GM18858 (cell line): ENCODE data around the gene GIPC1.
"Not testable (repeated sequence)": the region's sequence is repeated elsewhere in the genome, so short reads cannot be mapped to it uniquely, and the experiment has no call there.

Experiments used
- ATAC-seq: cut with Tn5 transposase; IDR thresholded peaks from one replicate; pipeline ENCODE4 v1.9.1; 2021; ENCODE audit not compliant: unreplicated experiment

GIPC1 gene, protein sequence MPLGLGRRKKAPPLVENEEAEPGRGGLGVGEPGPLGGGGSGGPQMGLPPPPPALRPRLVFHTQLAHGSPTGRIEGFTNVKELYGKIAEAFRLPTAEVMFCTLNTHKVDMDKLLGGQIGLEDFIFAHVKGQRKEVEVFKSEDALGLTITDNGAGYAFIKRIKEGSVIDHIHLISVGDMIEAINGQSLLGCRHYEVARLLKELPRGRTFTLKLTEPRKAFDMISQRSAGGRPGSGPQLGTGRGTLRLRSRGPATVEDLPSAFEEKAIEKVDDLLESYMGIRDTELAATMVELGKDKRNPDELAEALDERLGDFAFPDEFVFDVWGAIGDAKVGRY

DNA sequence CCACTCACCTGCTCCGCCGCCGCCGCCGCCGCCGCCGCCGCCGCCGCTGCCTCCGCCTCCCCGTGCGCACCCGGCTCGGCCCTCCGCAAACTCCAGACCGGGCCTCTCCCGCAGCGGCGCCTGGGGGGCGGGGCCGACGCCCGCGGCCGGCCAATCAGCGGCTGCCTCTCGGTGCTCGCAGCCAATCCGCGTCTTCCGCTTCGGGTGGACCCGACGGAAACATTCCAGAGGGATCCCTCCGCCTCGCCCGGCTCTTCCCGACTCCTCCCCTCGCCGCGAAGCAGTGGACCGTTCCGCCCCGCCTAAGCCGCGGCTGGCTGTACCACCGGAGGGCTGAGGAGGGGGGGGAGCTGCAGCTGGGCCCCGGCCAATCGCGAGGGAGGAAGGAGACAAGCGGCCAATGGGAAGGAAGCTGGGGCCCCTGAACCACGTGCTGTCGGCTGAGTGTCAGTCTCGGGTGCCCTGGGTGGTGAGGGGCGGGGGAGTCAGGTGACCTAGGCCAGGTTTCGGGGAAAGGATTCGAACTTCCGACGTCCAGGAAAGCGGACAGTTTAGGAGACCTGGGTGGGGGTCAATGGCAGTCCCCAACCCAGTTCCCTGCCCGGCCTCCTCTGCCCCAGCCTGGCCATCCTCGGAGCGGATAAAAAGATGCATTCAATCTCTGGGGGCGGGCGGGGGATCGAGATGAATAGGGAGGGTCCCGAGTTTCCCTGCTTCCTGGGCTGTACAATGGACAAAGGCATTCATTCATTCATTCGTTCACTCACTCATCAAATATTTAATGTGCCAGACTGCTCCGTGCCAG, at the start of gene GIPC1:
Gene GIPC1, minus strand, starts transcription at position 99 of the 805 bp plus-strand sequence. CDS start 13,151 bp downstream, outside the sequence.
- ATAC-seq: no peak

DNA sequence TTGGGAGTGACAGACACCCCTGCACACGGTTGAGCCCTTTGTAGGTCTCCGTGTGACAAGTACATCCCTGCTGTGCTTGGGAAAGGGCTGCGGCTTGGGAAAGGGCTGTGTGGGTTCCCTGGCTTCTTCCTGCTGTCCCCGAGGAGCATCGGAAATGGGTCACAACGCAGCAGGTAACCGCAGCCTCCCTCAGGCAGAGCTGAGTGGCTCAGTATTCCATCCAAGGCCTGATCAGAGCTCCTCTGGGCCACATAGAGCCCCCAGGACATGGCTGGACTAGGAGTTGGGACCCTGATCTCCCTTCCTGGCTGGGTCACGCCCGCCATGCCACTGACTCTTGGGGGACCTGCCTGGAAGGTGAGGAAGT, 49.8 kb upstream of the GIPC1 start:
- ATAC-seq: no peak

DNA sequence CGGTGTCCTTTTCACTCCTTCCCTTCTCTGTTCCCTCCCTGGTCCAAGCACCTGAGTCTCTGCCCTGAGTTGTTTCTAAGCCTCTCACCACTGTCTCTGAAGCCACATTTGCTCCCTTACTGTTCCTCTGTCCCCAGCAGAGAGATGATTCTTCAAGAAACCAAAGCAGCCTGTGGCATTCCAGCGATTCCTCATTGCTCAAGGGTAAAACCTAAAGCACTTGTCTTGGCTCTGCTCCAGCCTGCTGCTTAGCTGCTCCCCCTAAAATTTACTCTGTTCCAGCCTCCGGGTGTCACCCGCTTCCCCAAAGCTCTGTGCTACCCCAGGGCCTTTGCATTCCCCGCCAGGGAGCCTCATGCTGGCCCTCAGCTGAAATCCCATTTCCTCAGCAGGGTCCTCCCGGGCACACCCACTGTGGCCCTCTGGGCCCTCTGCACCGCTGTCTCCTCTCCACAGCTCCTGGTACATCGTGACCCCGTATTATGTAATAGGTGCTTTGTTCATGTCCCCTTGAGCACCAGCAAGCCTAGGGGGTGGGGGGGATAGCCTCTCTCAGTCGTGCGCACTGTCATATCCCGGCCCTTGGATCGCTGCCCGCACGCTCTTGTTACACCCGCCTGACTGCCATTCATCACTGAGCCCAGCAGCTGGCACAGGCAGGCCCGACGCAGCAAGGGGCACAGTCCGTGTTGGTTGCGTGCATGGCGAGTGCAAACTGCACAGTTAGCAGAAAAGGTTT, 49.2 kb upstream of the GIPC1 start:
- no peak for ATAC-seq

DNA sequence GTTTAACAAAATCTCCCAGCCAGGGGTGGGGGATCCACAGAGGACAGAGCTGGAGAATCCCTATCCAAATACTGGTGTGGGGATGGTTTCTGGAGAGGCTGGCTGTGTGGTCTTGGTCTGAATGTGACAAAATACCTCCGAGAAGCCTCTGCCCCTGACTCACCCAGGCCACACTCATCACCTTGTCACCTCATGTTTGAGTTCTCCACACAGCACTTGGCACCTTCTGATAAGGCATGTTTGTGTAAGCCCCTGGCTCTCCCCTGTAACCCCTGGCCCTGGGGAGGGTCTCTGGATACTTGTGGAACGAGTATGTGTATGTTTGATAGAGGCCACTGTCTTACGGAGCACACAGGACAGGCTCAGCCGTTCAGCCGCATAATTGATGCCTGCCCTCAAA, 48.1 kb upstream of the GIPC1 start:
- no peak for ATAC-seq

DNA sequence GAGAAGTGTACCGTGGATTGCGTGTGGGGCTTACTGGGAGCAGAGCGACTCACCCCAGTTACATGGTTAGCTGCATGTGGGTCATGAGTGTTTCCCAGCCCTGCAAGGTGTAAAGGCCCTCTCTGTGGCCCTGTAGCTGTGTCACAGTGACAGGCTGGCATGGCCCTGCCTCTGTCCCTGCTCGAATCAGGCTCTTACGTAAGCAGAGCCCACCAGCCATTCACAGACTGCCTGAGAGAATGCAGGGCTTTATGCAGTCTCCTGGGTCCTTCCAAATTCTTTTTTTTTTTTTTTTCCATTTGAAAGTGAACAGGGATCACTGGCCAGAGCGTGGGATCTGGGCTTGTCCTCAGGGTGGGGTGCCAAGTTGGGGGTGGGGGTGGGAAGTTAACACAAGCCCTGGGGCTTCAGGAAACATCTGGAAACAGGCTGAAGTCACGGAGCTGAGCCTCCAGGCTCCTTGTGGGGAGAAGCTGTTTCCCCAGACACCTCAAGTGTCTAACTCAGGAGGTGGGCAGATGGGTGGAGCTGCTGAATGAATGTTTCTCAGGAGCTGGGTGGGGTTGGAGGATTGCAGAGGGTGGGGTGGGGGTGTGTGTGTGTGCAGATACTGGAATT, 46.9 kb upstream of the GIPC1 start:
- no peak for ATAC-seq

DNA sequence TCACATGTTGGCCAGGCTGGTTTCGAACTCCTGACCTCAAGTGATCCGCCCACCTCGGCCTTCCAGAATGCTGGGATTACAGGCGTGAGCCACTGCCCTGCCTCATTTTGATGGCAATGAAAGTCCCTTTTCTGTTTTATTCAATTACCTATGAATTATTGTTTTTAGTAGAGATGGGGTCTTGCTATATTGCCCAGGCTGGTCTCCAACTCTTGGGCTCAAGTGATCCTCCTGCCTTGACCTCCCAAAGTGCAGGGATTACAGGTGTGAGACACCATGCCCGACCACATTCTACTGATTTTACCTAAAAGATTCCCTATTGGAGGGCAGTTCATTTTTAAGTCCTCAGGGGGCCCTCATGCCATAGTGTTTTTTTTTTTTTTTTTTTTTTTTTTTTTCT, 46.1 kb upstream of the GIPC1 start:
- ATAC-seq: not testable (repeated sequence)

DNA sequence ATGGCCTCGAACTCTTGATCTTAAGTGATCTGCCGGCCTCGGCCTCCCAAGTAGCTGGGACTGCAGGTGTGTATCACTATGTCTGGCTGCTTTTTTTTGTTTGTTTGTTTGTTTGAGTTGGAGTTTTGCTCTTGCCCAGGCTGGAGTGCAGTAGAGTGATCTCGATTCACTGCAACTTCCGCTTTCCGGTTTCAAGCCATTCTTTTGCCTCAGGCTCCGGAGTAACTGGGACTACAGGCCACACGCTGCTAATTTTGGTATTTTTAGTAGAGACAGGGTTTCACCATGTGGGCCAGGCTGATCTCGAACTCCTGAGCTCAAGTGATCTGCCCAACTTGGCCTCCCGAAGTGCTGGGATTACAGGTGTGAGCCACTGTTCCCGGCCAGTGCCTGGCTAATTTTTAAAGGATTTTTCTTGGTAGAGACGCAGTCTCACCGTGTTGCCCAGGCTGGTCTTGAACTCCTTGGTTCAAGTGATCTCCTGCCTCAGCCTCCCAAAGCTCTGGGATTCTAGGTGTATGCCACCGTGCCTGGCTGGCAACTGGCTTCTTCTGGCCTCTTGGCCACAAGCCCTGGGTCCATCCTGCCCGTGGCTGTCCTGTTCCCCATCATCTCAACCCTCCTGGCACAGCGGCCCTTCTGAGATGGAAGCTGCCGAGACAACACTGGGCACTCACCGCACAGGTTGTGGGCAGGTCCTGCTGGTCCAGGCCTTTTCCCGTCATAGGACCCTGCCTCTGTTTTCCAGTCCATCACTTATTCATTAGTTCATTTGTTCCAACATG, 45.0 kb upstream of the GIPC1 start:
- no peak for ATAC-seq

DNA sequence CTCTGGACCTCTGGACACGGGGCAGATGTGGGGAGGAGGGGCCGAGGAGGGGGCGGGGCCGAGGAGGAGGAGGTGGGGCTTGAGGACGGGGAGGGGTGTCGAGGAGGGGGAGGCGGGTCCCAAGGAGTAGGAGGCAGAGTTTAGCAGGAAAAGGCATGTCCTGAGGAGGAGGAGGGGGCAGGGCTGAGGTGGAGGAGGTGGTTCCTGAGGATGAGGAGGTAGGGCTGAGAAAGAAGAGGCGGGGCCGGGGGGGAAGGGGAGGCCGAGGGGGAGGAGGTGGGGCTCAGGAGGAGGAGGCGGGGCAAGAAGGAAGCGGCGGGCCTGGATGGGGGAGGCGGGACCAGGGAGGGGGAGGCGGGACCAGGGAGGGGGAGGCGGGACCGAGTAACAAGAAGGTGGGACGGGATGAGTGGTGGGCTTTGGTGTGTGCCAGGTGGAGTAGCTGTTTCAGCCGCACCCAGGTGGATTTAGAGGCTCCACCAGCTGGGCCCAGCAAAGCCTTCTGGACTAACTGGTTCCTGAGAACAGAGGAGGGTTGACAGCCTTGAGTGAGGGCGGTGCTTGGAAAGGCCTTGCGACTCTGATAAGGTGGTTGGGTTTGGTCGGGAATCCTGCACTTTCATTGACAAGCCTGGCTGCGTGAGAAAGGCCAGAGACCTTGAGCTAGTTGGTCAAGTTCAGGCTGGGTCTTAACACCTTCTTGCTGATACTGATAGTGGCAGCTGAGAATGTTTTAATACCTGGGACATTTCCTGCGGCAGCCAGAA, 41.2 kb upstream of the GIPC1 start:
- no peak for ATAC-seq

DNA sequence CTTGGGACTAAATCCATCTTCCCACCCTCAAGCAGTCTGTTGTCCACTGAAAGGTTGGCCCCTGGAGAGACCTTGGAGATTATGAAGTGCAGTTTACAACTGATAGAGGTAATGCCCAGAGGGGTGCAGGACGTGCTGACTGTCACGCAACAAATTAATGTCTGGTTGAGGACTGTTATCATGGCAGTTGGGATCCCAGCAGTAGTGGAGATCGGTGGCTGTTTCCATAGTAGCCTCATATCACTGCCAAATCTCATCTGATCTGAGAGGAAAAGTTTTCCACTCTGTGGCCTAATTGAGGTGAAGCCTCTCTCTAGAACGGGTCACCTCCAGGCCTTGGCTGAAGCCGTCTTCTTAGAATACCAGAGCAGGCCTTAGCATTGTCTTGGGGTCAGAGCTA, 37.5 kb upstream of the GIPC1 start:
- no peak for ATAC-seq

DNA sequence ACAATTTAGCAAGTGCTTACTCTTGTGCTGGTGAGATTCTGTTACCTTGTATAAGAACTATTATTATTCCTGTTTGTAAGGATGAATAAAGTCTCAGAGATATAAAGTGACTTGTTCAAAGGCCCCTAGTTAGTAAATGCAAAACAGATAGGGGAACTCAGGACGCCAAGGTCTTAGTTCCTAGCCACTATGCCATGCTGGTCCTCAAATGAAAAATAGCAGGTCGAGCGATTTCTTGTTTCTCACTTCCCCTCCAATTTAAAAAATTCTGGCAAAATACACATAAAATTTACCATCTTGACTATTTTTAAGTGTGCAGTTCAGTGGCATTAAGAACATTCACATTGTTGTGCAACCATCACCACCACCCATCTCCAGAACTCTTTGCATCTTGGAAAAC, 34.6 kb upstream of the GIPC1 start:
- no peak for ATAC-seq

DNA sequence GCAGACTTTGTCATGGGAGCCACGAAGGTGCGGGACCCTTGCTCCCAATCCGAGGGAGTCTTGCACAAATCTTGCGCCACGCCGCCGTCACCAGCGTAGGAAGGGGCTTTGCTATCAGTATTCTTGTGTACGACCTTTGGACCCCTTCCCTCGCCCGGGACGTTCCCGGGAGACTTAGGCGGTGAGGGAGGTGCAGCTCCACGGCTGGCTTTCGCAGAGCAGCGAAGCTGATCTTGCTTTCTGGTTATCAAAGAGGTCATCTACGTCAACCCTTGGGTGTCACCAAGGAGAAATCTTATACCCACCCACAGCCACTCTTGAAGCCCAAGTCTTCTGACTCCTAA, 34.0 kb upstream of the GIPC1 start:
- ATAC-seq: no peak

DNA sequence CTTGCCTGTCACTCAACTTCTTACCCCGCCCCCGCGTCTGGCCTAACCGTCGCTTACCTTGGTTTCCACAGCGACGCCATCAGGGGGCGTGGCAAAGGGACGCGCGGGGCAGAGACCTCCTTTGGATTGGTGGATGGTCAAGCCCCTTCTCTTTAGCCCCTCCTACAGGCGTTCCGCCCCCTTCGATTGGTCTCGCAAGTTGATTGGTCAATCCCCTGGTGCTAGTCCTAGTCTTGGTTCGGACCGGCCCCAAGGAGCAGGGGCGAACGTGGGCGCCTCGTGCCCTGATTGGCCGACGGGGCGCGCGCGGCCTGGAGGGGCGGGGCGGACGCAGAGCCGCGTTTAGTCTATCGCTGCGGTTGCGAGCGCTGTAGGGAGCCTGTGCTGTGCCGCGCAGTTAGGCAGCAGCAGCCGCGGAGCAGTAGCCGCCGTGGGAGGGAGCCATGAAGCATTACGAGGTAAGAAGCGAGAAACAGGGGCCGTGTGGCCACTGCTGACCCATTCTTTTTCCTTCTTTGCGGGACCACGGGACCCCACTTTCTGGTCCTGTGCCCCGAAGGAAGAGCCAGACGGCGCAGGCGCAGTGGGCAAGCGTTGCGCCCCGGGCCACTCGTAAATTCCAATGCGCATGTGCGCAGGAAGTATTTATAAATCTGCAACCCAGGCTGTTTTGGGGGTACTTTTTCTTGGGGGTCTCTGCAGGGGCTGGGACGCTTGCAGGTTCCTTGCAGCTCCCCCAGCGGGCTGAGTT, 33.5 kb upstream of the GIPC1 start, which contains the start of gene TECR:
Gene TECR, plus strand, starts transcription at position 341 of the 751 bp plus-strand sequence. Its CDS starts 103 bp downstream, at position 444.
- peak; percentile 88 for ATAC-seq

DNA sequence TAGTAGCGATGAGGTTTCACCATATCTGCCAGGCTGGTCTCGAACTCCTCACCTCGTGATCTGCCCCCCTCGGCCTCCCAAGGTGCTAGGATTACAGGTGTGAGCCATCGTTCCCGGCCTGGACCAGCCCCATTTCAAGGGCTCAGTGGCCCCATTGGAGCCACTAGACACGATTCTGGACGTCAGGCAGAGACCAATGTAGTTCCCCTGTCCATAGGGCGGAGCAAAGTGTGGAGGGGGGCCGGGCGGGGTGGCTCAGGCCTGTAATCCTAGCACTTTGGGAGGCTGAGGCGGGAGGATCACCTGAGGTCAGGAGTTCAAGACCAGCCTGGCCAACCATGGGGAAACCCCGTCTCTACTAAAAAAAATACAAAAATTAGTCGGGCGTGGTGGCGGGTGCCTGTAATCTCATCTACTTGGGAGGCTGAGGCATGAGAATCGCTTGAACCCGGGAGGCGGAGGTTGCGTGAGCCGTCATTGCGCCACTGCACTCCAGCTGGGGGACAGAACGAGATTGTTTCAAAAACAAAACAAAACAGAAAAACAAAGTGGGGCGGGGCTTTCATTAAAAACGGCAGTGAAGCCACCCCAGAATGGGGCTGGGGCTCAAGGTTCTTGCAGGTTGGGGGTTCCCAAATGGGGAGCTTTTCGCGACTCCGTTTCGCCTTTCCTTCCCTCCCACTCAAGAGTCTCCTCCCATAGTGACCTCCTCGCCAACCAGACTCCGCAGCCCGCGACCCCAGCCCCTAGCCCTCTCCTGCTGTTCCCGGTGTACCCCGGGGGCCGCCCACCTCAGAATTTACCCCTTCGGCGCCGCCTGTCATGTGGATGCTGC, 32.7 kb upstream of the GIPC1 start:
- ATAC-seq: no peak

DNA sequence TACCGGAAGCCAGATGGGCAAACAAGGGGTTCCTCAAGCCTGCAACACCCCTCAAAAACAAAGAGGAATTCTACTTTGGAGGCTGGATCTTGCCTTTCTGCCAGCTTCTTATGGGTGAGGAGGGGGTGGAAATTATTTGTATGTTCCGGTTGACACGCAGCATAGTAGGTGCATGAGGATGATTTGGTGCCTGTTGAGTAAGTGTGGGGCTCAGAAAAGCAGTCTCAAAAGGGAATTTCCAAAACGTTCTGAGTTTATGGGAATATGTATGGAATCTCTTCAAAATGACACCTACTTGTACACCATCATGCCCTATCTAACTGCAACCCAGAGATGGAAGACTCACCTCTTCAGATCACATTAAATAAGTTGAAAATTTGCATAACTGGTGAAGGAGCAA, 30.5 kb upstream of the GIPC1 start:
- ATAC-seq: no peak

DNA sequence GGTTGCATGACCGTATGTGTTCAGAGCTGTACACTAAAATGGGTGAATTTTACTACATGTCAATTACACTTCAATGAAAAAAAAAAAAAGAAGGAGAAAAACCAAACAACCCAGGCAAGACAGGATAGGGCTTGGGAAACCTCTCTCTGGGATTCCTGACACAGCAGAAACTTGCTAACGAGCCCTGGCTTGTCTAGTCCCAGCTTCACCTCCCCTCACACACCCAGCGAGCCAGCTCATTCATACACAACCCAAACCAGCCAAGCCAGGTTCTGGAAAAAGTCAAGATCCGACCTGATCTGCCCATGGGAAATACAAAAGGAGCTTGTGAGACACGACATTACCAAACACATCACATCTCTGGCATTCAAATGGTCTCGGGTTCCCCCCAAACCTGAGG, 29.8 kb upstream of the GIPC1 start:
- ATAC-seq: no peak

DNA sequence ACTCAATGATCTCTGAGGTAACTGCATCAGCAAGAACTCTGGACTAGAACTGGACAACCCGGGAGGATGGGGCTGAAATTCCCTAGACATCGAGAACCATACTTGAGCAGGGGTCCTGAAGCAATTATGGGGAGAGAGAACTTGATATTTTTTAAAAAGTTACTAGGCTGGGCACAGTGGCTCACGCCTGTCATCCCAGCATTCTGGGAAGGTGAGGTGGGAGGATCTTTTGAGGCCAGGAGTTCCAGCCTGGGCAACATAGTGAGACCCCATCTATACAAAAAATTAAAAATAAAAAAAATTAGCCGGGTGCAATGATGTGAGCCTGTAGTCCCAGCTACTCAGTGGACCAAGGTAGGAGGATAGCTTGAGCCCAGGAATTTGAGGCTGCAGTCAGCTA, 24.6 kb upstream of the GIPC1 start:
- no peak for ATAC-seq

DNA sequence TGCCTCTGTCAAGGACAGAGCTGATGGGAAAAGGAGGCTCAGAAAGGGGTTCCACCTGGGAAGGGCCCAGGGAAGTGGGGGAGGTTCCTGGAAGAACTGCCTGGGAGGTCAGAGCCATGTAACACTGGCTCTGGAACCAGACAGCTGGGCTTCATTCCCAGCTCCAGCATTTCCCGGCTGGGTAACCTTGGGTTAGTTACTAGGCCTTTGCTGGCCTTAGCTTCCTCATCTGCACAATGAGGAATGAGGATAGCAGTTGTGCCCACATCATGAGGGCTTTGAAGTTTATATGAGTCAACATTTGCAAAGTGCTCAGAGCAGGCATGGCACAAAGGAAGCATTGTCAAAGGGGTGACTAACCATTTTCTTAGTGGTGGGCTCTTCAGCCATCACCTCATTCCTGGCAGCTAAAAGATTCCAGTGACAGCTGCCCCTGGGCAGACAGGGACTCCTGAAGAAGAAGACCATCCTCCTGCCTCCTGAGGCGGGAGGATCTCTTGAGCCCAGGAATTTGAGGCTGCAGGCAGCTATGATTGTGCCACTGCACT, 24.0 kb upstream of the GIPC1 start:
- ATAC-seq: no peak
